Prostate gland (tissue), 2 donors: ENCODE data around the gene GAGE12F.
"Not testable (repeated sequence)": the region's sequence is repeated elsewhere in the genome, so short reads cannot be mapped to it uniquely, and the experiment has no call there.

Experiments
- POLR2A ChIP-seq: fragments of 450-650 bp; IDR thresholded peaks from one replicate; pipeline ENCODE4 v1.6.1; 2016; ENCODE audit warnings: antibody characterized with exemption, mild to moderate bottlenecking
- POLR2AphosphoS5 ChIP-seq: sonication (generic); formaldehyde crosslinking; IDR thresholded peaks from one replicate; pipeline ENCODE4 v1.6.1; 2017; ENCODE audit warnings: antibody characterized with exemption
- TF ChIP-seq, protein P1 (sequence below), 4 experiments: fragments of 200-600 bp in 2 of 4; fragments of 450-650 bp in 2 of 4; sonication (generic) in 2 of 4; IDR thresholded peaks; 1 replicate in 3 of 4; 2 replicates in 1 of 4; pipeline ENCODE4 v1.5.1; 2016 to 2019; ENCODE audit warnings: antibody characterized with exemption in 4 of 4, mild to moderate bottlenecking in 2 of 4, moderate library complexity in 2 of 4

GRCh38 chrX:49541433-49541832, 19.2 kb upstream of the GAGE12F start, which contains the start of gene GAGE12D:
- TF ChIP-seq, protein P1, sequence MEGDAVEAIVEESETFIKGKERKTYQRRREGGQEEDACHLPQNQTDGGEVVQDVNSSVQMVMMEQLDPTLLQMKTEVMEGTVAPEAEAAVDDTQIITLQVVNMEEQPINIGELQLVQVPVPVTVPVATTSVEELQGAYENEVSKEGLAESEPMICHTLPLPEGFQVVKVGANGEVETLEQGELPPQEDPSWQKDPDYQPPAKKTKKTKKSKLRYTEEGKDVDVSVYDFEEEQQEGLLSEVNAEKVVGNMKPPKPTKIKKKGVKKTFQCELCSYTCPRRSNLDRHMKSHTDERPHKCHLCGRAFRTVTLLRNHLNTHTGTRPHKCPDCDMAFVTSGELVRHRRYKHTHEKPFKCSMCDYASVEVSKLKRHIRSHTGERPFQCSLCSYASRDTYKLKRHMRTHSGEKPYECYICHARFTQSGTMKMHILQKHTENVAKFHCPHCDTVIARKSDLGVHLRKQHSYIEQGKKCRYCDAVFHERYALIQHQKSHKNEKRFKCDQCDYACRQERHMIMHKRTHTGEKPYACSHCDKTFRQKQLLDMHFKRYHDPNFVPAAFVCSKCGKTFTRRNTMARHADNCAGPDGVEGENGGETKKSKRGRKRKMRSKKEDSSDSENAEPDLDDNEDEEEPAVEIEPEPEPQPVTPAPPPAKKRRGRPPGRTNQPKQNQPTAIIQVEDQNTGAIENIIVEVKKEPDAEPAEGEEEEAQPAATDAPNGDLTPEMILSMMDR (IDR thresholded peaks at IDR 0.05), result not testable (repeated sequence)
- not testable (repeated sequence) for TF ChIP-seq POLR2A, POLR2AphosphoS5
